IMR-90 (cell line): ENCODE measurements around the gene AUTS2.

Experiments
- CTCF ChIP-seq: conservative IDR thresholded peaks from 2 replicates; pipeline ENCODE4 v1.5.1; 2012; ENCODE audit warnings: mild to moderate bottlenecking, low read depth, low read length, improper control_type of control experiment
- MXI1 ChIP-seq: IDR thresholded peaks from 2 replicates; pipeline ENCODE4 v1.6.1; 2012; ENCODE audit warnings: low read depth, mild to moderate bottlenecking, low read length, moderate library complexity, borderline replicate concordance
- POLR2A ChIP-seq: IDR thresholded peaks from 2 replicates; pipeline ENCODE4 v1.6.1; 2012; ENCODE audit warnings: mild to moderate bottlenecking, low read depth, low read length

- no peak for TF ChIP-seq POLR2A
- no peak for TF ChIP-seq CTCF
- no peak for TF ChIP-seq MXI1
Observed at GRCh38 chr7:69889338-69889975, 291.2 kb downstream of the AUTS2 start.
